Right lobe of liver (tissue), 6 donors: ENCODE measurements around the gene FUCA2. TPM values are rescaled to one million over a fixed set of nuclear protein-coding genes. Genes with fewer than 3 reads are reported as not detected.

Source experiments
- ATAC-seq, 4 donors: fragments of 200-7000 bp; cut with Tn5 transposase; one replicate each; pipeline ENCODE4 v1.9.1; 2020; ENCODE audit warnings: mild to moderate bottlenecking in 4 of 4, moderate library complexity in 4 of 4
- DNase-seq, 3 donors: peaks; one replicate each; pipeline ENCODE4 v3.0.0-alpha.2; 2020
- H3K27ac ChIP-seq, 3 donors: fragments of 200-600 bp; one replicate each; pipeline ENCODE4 v1.8.0; 2022
- H3K27me3 ChIP-seq, 2 donors: fragments of 200-600 bp; one replicate each; pipeline ENCODE4 v1.8.0; 2022
- H3K36me3 ChIP-seq, 4 donors: fragments of 200-600 bp; sonication (generic) in 1 of 4; one replicate each; pipeline versions ENCODE4 v1.5.1 to v1.8.0; 2017 to 2022; ENCODE audit warnings: control low read depth in 1 of 4
- H3K4me1 ChIP-seq, 4 donors: fragments of 200-600 bp; sonication (generic) in 1 of 4; one replicate each; pipeline versions ENCODE4 v1.5.1 to v1.8.0; 2017 to 2022; ENCODE audit warnings: control low read depth in 1 of 4
- H3K4me3 ChIP-seq, 3 donors: fragments of 200-600 bp; one replicate each; pipeline ENCODE4 v1.8.0; 2022
- H3K9me3 ChIP-seq, 4 donors: fragments of 200-600 bp; sonication (generic) in 1 of 4; one replicate each; pipeline versions ENCODE4 v1.5.1 to v1.8.0; 2017 to 2022; ENCODE audit warnings: control low read depth in 1 of 4
- POLR2A ChIP-seq: fragments of 450-650 bp; IDR thresholded peaks from one replicate; pipeline ENCODE4 v1.6.1; 2017; ENCODE audit warnings: antibody characterized with exemption, mild to moderate bottlenecking
- WGBS: methylation state at CpG from one replicate; pipeline ENCODE4 v1.1.6; 2018; ENCODE audit warnings: low coverage, low lambda C conversion rate; ENCODE audit not compliant: insufficient coverage; ENCODE audit errors: missing lambda C conversion rate; 5-methylcytosine and 5-hydroxymethylcytosine counted together
- intact Hi-C, 2 donors: fragments of 100-400 bp; cut with DNase I; formaldehyde crosslinking; loops; one replicate each; pipeline versions ENCODE4 v1.11.2 to v1.14.1; 2022
- total RNA-seq, 6 experiments: library from RNA; depleted of rRNA in 2 of 6; stranded (reverse); fragments of >200 nt in 2 of 6; fragmentation: NEBNext Ultra II Directional in 3 of 6; extraction: Animal tissue kit (Norgen Biotek cat#: 25700) in 3 of 6; gene quantifications; one replicate each; pipeline versions ENCODE4 v1.1.0 to v1.2.4, GENCODE V29; 2016 to 2023
- TF ChIP-seq, protein P1 (sequence below), 4 donors: fragments of 200-600 bp in 3 of 4; fragments of 450-650 bp in 1 of 4; IDR thresholded peaks; one replicate each; pipeline versions ENCODE4 v1.5.1 to v1.8.0; 2016 to 2022; ENCODE audit warnings: antibody characterized with exemption in 4 of 4, mild to moderate bottlenecking in 2 of 4
- donor health status: DM: no; HTN: yes; CAD: no.
- donor health status: DM: no; HTN: no; CAD: no.
- donor health status: DM: no; HTN: no; CAD: no.
- donor health status: DM: no; HTN: yes; CAD: no.
- donor health status: DM: no; HTN: yes; CAD: no.

The FUCA2 gene
- total RNA-seq, 6 experiments from 2014 or later = 28.6 to 58.7 (median 35.1) TPM

DNA sequence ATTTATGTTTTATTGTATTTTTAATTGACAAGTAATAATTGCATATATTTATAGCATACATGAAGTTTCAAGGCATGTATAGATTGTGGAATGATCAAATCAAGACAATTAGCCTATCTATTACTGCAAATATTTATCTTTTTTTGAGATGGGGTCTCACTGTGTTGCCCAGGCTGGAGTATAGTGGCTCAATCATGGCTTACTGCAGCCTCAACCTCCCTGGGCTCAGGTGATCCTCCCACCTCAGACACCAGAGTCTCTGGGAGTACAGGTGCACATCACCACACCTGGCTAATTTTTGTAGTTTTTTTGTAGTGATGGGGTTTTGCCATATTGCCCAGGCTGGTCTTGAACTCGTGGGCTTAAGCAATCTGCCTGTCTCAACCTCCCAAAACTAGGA lies 16.2 kb upstream of the FUCA2 start:
- H3K4me3 ChIP-seq = no peak overlapping the region
- 80% methylated on average over 1 of the region's 1 CpG for WGBS
- intact Hi-C loops = no loop called here
- H3K4me1 ChIP-seq = no peaks in the 10 kb centered on the region
- no peaks in the 10 kb centered on the region for H3K27me3 ChIP-seq
- TF ChIP-seq, protein P1, sequence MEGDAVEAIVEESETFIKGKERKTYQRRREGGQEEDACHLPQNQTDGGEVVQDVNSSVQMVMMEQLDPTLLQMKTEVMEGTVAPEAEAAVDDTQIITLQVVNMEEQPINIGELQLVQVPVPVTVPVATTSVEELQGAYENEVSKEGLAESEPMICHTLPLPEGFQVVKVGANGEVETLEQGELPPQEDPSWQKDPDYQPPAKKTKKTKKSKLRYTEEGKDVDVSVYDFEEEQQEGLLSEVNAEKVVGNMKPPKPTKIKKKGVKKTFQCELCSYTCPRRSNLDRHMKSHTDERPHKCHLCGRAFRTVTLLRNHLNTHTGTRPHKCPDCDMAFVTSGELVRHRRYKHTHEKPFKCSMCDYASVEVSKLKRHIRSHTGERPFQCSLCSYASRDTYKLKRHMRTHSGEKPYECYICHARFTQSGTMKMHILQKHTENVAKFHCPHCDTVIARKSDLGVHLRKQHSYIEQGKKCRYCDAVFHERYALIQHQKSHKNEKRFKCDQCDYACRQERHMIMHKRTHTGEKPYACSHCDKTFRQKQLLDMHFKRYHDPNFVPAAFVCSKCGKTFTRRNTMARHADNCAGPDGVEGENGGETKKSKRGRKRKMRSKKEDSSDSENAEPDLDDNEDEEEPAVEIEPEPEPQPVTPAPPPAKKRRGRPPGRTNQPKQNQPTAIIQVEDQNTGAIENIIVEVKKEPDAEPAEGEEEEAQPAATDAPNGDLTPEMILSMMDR (IDR thresholded peaks at IDR 0.05) = no peak
- no peak for TF ChIP-seq POLR2A
- ATAC-seq = no peak
- H3K27ac ChIP-seq = no peak overlapping the region
- no peak for DNase-seq
- H3K9me3 ChIP-seq = no peaks in the 10 kb centered on the region
- H3K36me3 ChIP-seq = no peaks in the 10 kb centered on the region

DNA sequence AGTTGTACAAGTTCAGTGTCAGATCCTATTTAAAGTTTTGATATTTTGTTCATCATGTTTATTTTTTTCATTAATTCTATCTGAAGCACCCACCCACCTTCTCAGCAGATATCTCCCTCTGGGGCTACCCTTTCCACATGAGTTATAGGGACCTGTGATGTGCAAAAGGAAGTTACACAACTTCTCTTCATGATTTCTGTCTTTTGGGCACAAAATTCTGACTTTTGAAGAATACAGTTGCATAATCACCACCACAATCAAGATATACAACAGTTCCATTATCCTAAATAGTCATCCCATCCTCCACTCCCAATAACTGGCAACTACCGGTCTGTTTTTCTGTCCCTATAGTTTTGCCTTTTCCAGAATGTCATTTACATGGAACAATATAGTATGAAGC lies 13.8 kb upstream of the FUCA2 start:
- H3K4me1 ChIP-seq = no peaks in the 10 kb centered on the region
- DNase-seq (no peak), ATAC-seq (no peak)
- H3K36me3 ChIP-seq = no peaks in the 10 kb centered on the region
- intact Hi-C loops = no loop called here
- 80% methylated on average over 1 of the region's 1 CpG for WGBS
- no peaks in the 10 kb centered on the region for H3K9me3 ChIP-seq
- TF ChIP-seq, protein P1 (IDR thresholded peaks at IDR 0.05) = no peak
- no peak for TF ChIP-seq POLR2A
- H3K27ac ChIP-seq = no peak overlapping the region
- H3K4me3 ChIP-seq = no peak overlapping the region
- no peaks in the 10 kb centered on the region for H3K27me3 ChIP-seq

DNA sequence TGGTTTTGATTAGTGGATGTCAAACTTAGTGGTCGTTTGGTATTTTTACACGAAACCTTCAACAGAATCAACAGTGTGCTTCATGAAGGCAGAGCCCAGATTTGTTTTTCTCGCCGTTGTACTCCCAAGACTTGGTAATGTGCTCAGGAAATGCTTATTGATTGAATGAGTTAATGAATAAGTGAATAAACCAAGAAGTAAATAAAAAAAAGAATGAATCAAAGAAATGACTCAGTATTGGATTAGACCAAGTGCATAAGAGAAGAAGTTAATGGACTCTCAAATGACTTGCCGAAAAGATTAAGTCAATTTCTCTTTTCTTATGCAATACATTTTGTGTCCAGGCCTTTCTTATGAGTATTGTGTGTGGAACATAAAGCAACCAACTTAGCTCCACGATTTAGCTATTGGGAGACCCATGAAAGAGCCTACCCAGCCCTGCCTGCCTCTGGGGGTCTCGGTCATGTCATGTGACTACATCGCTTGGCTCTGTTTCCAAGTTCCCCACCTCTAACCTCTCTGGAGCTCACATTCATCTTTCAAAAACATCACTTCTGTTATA lies 10.6 kb upstream of the FUCA2 start:
- Histone ChIP-seq H3K27ac (no peak overlapping the region), H3K4me1 (no peaks in the 10 kb centered on the region), H3K27me3 (no peaks in the 10 kb centered on the region), H3K4me3 (no peak overlapping the region), H3K36me3 (no peaks in the 10 kb centered on the region), H3K9me3 (no peaks in the 10 kb centered on the region)
- WGBS = 60% methylated on average over 5 of the region's 8 CpGs
- ATAC-seq (no peak), DNase-seq (no peak)
- no peak for TF ChIP-seq POLR2A
- TF ChIP-seq, protein P1 (IDR thresholded peaks at IDR 0.05) = no peak
- intact Hi-C loops = no loop called here

DNA sequence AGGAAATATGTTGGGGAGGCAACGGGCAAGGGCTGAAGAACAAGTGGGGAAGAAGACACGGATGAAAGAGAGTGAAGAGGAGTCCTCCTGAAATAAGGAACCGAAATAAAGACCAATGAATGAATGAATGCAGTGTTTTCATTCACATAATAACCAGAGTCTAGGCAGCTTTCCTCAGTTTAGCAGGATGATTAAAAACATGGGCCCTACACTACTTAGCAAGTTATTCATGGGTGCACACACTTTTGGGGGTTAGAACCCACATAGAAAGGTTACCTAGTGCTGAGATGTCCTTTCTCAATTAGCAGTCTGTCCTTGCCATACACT lies 5.9 kb upstream of the FUCA2 start:
- no peaks in the 10 kb centered on the region for H3K4me1 ChIP-seq
- intact Hi-C loops = no loop called here
- H3K4me3 ChIP-seq = no peak overlapping the region
- 64% methylated on average over 3 of the region's 3 CpGs for WGBS
- no peak for DNase-seq
- H3K27me3 ChIP-seq = no peaks in the 10 kb centered on the region
- TF ChIP-seq, protein P1 (IDR thresholded peaks at IDR 0.05) = no peak
- no peak for TF ChIP-seq POLR2A
- no peaks in the 10 kb centered on the region for H3K36me3 ChIP-seq
- no peaks in the 10 kb centered on the region for H3K9me3 ChIP-seq
- no peak overlapping the region for H3K27ac ChIP-seq
- ATAC-seq = no peak
